Measurements from ENCODE around the gene MMP14.

Gene MMP14

DNA sequence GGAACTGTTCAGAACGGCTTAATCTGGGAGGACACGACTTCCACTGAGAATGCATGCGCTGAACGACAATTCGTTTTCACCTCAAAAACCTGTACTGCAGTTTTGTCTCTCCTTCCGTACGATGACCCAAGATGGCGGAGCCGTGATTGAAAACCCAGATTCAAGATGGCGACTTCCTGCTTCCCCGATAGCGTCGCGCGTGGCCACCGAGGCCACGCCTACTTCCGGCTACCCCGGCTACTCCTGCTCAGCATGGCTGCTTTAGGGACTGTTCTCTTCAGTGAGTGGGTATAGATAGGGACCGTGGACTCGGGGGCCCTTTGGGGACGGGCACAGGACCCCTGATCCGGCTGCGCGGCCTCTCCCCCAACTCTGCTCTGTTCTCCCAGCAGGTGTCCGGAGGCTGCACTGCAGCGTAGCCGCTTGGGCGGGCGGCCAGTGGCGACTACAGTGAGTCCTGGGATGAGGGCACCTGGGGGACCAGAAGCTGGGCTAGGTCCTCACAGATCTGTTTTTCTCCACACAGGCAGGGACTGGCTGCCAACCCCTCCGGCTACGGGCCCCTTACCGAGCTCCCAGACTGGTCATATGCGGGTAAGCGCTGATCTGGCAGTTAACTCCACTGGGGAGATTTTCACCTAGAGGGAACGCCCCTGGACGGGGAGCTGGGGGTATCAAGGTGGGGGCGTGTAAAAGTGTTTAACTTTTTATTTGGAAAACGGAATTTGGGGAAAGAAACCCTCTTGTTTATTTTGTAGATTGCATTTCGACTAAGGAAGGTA, 6.5 kb upstream of the MMP14 start, which contains the start of gene MRPL52:
TSS of gene MRPL52 (plus strand) at position 227 of the 782 bp plus-strand sequence. CDS start at position 253, 26 bp downstream.
- H3K27me3 ChIP-seq (ENCODE audit: control insufficient read depth, insufficient read depth, low read length, poor library complexity, severe bottlenecking): no peaks in the 10 kb centered on the region
- no peaks in the 10 kb centered on the region for H3K9me3 ChIP-seq (ENCODE audit: control insufficient read depth, low read length)
- 3% methylated on average over 41 of the region's 41 CpGs for WGBS, 2 experiments
- H3K27ac ChIP-seq (ENCODE audit: insufficient read depth, low read depth, low read length, poor library complexity, severe bottlenecking): peak within 1 kb of the TSS; percentile 17
- peaks cover 12% of the 10 kb centered on the region for H3K36me3 ChIP-seq (ENCODE audit: control insufficient read depth, insufficient read depth, low read length)
- peaks cover 5% of the 10 kb centered on the region for H3K4me1 ChIP-seq (ENCODE audit: control insufficient read depth, insufficient read depth, low read length)
- peak within 1 kb of the TSS; percentile 88 for H3K4me3 ChIP-seq (ENCODE audit: insufficient read depth, low read depth, low read length)

DNA sequence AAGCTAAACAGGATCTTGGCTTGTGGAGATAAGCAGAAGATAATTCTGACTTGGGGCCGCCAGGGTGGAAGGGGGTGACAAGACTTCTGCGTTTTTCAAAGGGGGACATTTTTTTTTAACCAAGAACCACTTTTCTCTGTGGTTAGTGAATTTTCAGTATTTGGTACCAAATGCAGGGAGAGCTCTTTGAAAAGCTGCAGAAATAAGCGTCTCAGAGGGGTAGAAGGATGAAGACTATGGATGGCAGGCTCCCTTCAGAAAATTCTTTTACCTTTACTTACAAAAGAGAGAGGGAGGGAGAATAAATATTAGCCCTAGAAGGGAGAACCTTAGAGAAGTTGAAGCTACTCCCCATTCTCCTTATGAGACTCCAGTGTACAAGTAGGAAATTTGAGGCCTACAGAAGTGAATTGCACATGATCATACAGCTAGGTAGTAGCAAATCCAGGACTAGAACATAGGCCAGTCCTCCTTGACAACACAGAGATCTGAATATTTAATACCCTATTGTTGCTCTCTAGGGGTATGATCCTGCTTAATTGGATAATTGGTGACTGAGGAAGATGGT, 5.9 kb upstream of the MMP14 start:
- Histone ChIP-seq H3K36me3 (ENCODE audit: control insufficient read depth, insufficient read depth, low read length) (peaks cover 12% of the 10 kb centered on the region), H3K27me3 (ENCODE audit: control insufficient read depth, insufficient read depth, low read length, poor library complexity, severe bottlenecking) (no peaks in the 10 kb centered on the region), H3K4me1 (ENCODE audit: control insufficient read depth, insufficient read depth, low read length) (peaks cover 5% of the 10 kb centered on the region), H3K4me3 (ENCODE audit: insufficient read depth, low read depth, low read length) (peak overlapping the region; percentile 88), H3K9me3 (ENCODE audit: control insufficient read depth, low read length) (no peaks in the 10 kb centered on the region), H3K27ac (ENCODE audit: insufficient read depth, low read depth, low read length, poor library complexity, severe bottlenecking) (no peak overlapping the region)
- WGBS, 2 experiments: 36 to 40% methylated on average over 3 of the region's 3 CpGs

DNA sequence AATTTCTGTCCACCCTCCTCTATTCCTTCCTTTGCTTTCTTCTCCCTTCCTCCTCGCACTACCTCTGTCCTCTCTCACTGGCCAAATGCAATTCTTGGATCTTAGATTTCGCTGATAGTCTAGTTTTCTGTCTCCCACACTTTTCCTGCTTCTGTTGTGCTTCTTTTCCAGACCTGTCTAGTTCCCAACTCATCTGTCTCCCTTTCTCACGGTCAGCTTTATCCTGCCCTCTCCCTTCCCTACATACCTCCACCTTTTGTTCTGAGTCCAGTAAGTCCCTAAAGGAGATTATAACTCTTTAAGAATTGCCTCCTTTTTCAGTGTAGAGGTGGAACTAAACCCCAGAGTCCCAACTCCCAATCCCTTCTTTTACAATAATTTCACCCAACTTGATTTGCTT, 880 bp upstream of the MMP14 start:
- 86% methylated on average over 3 of the region's 3 CpGs for WGBS, 2 experiments
- Histone ChIP-seq H3K36me3 (ENCODE audit: control insufficient read depth, insufficient read depth, low read length) (peaks cover 12% of the 10 kb centered on the region), H3K9me3 (ENCODE audit: control insufficient read depth, low read length) (no peaks in the 10 kb centered on the region), H3K27ac (ENCODE audit: insufficient read depth, low read depth, low read length, poor library complexity, severe bottlenecking) (no peak overlapping the region), H3K4me1 (ENCODE audit: control insufficient read depth, insufficient read depth, low read length) (peaks cover 15% of the 10 kb centered on the region), H3K27me3 (ENCODE audit: control insufficient read depth, insufficient read depth, low read length, poor library complexity, severe bottlenecking) (peaks cover 22% of the 10 kb centered on the region), H3K4me3 (ENCODE audit: insufficient read depth, low read depth, low read length) (no peak overlapping the region)

DNA sequence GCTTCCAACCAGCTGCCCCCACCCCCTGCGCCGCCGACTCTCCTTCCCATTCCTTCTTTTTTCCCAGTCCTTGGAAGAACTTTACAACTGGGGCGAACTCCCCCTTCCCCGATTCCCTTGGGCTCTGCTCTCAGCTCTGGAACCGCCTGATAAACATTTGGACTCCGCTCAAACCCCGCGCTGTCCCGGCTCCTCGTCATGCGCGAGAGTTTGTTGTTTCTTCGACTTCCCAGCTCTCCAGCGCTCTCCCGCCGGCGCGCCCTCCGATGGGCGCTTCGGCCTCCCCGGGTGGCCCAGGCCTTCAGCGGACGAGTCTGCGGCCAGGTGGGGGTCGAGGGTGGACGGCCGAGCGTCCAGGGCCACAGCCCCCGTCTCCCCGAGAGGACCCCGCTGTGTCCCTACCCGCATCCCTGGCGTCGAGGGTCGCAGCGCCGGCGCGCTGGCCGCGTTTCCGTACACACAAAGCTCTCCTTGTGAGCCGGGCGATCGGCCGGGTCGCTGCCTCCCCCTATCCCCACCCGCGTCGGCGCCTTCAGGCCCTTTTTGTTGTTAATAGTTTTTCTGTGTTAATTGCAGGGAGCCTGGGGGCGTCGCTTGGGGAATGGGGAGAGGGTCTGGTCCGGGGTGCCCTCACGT, 847 bp downstream of the MMP14 start:
- Histone ChIP-seq H3K27ac (ENCODE audit: insufficient read depth, low read depth, low read length, poor library complexity, severe bottlenecking) (no peak overlapping the region), H3K36me3 (ENCODE audit: control insufficient read depth, insufficient read depth, low read length) (peaks cover 10% of the 10 kb centered on the region), H3K27me3 (ENCODE audit: control insufficient read depth, insufficient read depth, low read length, poor library complexity, severe bottlenecking) (peaks cover 22% of the 10 kb centered on the region), H3K4me1 (ENCODE audit: control insufficient read depth, insufficient read depth, low read length) (peaks cover 11% of the 10 kb centered on the region), H3K9me3 (ENCODE audit: control insufficient read depth, low read length) (no peaks in the 10 kb centered on the region), H3K4me3 (ENCODE audit: insufficient read depth, low read depth, low read length) (peak overlapping the region; percentile 65)
- WGBS, 2 experiments: 2% methylated on average over 56 to 57 of the region's 57 CpGs

DNA sequence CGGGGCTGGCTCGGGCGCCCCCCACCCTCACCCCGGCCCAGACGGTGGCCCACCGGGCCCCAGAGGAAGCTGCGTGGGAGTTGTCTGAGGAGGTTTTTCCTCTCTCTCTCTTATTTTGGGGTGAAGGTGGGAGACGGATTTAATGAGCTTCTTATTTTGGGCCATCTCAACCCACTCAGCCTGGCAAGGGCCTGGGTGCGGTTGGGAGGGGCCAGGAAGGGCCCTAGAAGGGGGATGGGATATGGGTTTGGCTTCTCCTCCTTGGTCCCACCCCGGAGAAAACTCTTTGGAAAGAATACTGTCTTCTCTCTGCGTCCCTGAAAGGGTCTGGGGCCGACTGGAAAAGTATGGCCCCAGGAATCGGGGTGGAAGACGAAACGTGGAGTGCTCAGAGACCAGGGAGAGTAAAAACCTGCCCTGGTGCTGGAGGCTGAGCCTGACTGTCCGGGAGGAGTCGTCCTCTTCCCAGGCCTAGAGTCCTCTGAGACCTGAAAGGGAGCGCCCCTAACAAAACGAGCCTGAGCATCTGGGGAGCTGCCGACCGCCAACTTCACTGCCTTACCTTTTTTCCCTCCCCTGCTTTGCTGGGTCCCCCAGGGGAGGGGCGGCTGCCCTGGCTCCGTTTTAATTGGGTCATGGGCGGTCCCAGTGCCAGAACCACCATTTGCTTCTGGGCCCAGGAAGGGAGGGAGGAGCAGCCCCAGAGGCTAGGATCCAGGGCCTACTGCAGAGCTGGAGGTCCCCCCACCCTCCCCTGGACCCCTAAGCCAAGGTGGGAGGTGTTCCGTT, 1.6 kb downstream of the MMP14 start:
- Histone ChIP-seq H3K27me3 (ENCODE audit: control insufficient read depth, insufficient read depth, low read length, poor library complexity, severe bottlenecking) (peaks cover 22% of the 10 kb centered on the region), H3K27ac (ENCODE audit: insufficient read depth, low read depth, low read length, poor library complexity, severe bottlenecking) (no peak overlapping the region), H3K9me3 (ENCODE audit: control insufficient read depth, low read length) (no peaks in the 10 kb centered on the region), H3K4me1 (ENCODE audit: control insufficient read depth, insufficient read depth, low read length) (peaks cover 11% of the 10 kb centered on the region), H3K36me3 (ENCODE audit: control insufficient read depth, insufficient read depth, low read length) (peaks cover 10% of the 10 kb centered on the region), H3K4me3 (ENCODE audit: insufficient read depth, low read depth, low read length) (peak overlapping the region; percentile 65)
- WGBS, 2 experiments: 31 to 32% methylated on average over 24 to 25 of the region's 25 CpGs

DNA sequence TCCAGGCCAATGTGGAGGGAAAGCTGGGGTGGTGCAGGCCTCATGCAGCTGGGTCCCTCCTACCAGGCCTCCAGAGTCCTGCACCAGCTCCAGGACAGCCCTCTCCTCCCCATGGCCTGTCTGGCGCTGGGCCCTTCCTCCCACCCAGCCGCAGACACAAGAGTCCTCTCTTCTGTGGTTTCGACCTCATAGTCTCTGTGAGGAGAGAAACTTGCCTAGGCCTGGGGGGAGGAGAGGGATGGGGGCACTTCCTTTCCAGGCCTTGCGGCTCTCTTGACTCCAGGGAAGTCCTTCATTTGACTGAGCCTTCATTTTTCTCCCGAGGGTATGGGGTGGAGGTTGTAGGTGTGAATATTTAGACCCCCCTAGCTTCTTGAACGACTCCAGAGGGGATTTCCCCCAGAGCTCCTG, 2.3 kb downstream of the MMP14 start:
- Histone ChIP-seq H3K36me3 (ENCODE audit: control insufficient read depth, insufficient read depth, low read length) (peaks cover 5% of the 10 kb centered on the region), H3K4me3 (ENCODE audit: insufficient read depth, low read depth, low read length) (no peak overlapping the region), H3K9me3 (ENCODE audit: control insufficient read depth, low read length) (no peaks in the 10 kb centered on the region), H3K27ac (ENCODE audit: insufficient read depth, low read depth, low read length, poor library complexity, severe bottlenecking) (no peak overlapping the region), H3K4me1 (ENCODE audit: control insufficient read depth, insufficient read depth, low read length) (peaks cover 11% of the 10 kb centered on the region), H3K27me3 (ENCODE audit: control insufficient read depth, insufficient read depth, low read length, poor library complexity, severe bottlenecking) (peaks cover 22% of the 10 kb centered on the region)
- 75 to 86% methylated on average over 6 of the region's 6 CpGs for WGBS, 2 experiments

DNA sequence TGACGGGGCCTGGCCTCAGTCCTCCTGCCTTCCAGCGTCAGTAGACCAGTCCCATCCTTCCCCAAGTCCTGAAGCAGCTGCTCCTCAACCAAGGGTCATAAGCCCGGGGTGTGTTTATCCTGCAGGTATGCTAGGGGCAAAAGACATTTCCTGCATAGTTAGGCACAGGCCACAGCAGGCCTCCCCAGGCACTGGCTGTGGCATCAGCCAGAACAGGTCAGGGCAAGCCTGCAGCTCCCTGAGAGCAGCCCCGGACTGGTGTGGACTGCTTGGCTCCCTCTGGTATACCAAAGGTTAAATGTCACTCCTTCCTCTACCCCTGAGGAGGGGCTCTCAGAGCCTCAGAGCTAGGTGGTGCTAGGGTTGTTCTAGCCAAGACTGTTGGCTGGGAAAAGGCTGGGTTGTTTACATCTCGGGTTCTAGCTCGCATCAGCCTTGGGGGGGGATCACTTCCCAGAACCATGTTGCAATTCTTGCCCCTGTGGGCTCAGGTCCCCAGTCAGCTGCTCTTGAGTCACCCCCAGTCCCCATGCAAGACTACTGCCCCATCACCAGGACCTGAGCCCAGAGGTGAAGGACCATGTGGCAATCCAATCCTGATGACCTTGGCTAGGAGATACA, 2.9 kb downstream of the MMP14 start:
- no peaks in the 10 kb centered on the region for H3K9me3 ChIP-seq (ENCODE audit: control insufficient read depth, low read length)
- 92 to 94% methylated on average over 6 of the region's 6 CpGs for WGBS, 2 experiments
- H3K36me3 ChIP-seq (ENCODE audit: control insufficient read depth, insufficient read depth, low read length): no peaks in the 10 kb centered on the region
- H3K27me3 ChIP-seq (ENCODE audit: control insufficient read depth, insufficient read depth, low read length, poor library complexity, severe bottlenecking): peaks cover 22% of the 10 kb centered on the region
- no peak overlapping the region for H3K27ac ChIP-seq (ENCODE audit: insufficient read depth, low read depth, low read length, poor library complexity, severe bottlenecking)
- H3K4me1 ChIP-seq (ENCODE audit: control insufficient read depth, insufficient read depth, low read length): peaks cover 11% of the 10 kb centered on the region
- no peak overlapping the region for H3K4me3 ChIP-seq (ENCODE audit: insufficient read depth, low read depth, low read length)

DNA sequence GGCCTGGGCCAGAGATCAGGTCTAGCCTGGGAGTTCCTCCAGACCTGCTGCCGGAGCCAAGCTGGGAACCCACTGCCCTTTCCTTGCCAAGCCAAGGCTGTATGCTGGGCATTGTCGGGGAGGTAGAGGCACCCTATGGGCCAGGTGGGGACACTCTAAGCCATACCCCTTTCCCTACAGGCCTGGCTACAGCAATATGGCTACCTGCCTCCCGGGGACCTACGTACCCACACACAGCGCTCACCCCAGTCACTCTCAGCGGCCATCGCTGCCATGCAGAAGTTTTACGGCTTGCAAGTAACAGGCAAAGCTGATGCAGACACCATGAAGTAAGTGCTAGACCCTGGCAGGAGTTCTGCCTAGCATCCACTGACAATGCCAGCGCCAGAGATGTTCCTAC, 4.9 kb downstream of the MMP14 start:
- H3K36me3 ChIP-seq (ENCODE audit: control insufficient read depth, insufficient read depth, low read length): no peaks in the 10 kb centered on the region
- H3K27ac ChIP-seq (ENCODE audit: insufficient read depth, low read depth, low read length, poor library complexity, severe bottlenecking): no peak overlapping the region
- no peaks in the 10 kb centered on the region for H3K9me3 ChIP-seq (ENCODE audit: control insufficient read depth, low read length)
- 93 to 95% methylated on average over 9 of the region's 9 CpGs for WGBS, 2 experiments
- peaks cover 7% of the 10 kb centered on the region for H3K4me1 ChIP-seq (ENCODE audit: control insufficient read depth, insufficient read depth, low read length)
- no peak overlapping the region for H3K4me3 ChIP-seq (ENCODE audit: insufficient read depth, low read depth, low read length)
- H3K27me3 ChIP-seq (ENCODE audit: control insufficient read depth, insufficient read depth, low read length, poor library complexity, severe bottlenecking): peaks cover 22% of the 10 kb centered on the region

DNA sequence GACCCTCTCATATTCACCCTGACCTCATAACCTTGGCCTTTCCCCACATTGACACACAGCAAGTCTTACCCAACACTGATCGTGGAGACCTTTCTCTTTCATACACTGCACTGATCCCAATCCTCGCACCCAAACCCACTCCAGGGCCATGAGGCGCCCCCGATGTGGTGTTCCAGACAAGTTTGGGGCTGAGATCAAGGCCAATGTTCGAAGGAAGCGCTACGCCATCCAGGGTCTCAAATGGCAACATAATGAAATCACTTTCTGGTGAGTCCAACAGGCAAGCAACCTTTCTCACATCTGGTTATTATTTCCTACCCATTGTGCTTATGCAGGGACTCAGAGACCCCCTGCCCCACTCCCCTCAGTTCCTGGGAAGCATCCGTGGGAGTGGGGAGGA, 5.4 kb downstream of the MMP14 start:
- WGBS, 2 experiments: 94% methylated on average over 8 of the region's 8 CpGs
- H3K27me3 ChIP-seq (ENCODE audit: control insufficient read depth, insufficient read depth, low read length, poor library complexity, severe bottlenecking): peaks cover 19% of the 10 kb centered on the region
- no peaks in the 10 kb centered on the region for H3K9me3 ChIP-seq (ENCODE audit: control insufficient read depth, low read length)
- no peaks in the 10 kb centered on the region for H3K36me3 ChIP-seq (ENCODE audit: control insufficient read depth, insufficient read depth, low read length)
- no peak overlapping the region for H3K4me3 ChIP-seq (ENCODE audit: insufficient read depth, low read depth, low read length)
- no peak overlapping the region for H3K27ac ChIP-seq (ENCODE audit: insufficient read depth, low read depth, low read length, poor library complexity, severe bottlenecking)
- peaks cover 7% of the 10 kb centered on the region for H3K4me1 ChIP-seq (ENCODE audit: control insufficient read depth, insufficient read depth, low read length)
